ENCODE data around the gene TMEM238. TPM values are rescaled to one million over a fixed set of nuclear protein-coding genes. Genes with fewer than 3 reads are reported as not detected.

Gene TMEM238
- total RNA-seq, 1 donor from 2014 or later = 21.4 TPM

Other genes with a start within 250 kb of the TMEM238 start
- 1.8 and 24.4 TPM in 2 replicates for gene TNNT1, start 235.1 kb downstream of the TMEM238 start, total RNA-seq
- gene TNNI3, start 226.6 kb downstream of the TMEM238 start, total RNA-seq = 0.40 and 0.51 TPM in 2 replicates
- gene DNAAF3, start 217.7 kb downstream of the TMEM238 start, total RNA-seq = 0.51 and 7.0 TPM in 2 replicates
- 0.29 TPM in 1 of 2 replicates, not detected in the other for gene SYT5, start 204.0 kb downstream of the TMEM238 start, total RNA-seq
- gene PTPRH, start 174.8 kb downstream of the TMEM238 start, total RNA-seq = 1.1 and 2.8 TPM in 2 replicates
- gene TMEM86B, start 155.5 kb downstream of the TMEM238 start, total RNA-seq = 2.1 and 2.6 TPM in 2 replicates
- gene PPP6R1, start 125.3 kb downstream of the TMEM238 start, total RNA-seq = 43.8 and 62.5 TPM in 2 replicates
- gene HSPBP1, start 104.2 kb downstream of the TMEM238 start, total RNA-seq = 67.3 and 73.9 TPM in 2 replicates
- 2.0 and 16.1 TPM in 2 replicates for gene BRSK1, start 100.3 kb downstream of the TMEM238 start, total RNA-seq
- gene TMEM150B, start 59.0 kb downstream of the TMEM238 start, total RNA-seq = not detected in 2 replicates
- gene KMT5C, start 44.4 kb downstream of the TMEM238 start, total RNA-seq = 5.1 and 18.5 TPM in 2 replicates
- gene COX6B2, start 29.6 kb downstream of the TMEM238 start, total RNA-seq = 0.23 TPM in 1 of 2 replicates, not detected in the other
- gene GARIN5B, start 21.0 kb downstream of the TMEM238 start, total RNA-seq = not detected in 2 replicates
- 31.0 and 42.8 TPM in 2 replicates for gene IL11, start 13.8 kb downstream of the TMEM238 start, total RNA-seq
- gene TMEM190, start 7.5 kb downstream of the TMEM238 start, total RNA-seq = not detected in 2 replicates
- 412 and 480 TPM in 2 replicates for gene RPL28, start 1.6 kb upstream of the TMEM238 start, total RNA-seq
- gene UBE2S, start 23.5 kb upstream of the TMEM238 start, total RNA-seq = 383 and 458 TPM in 2 replicates
- gene SHISA7, start 59.0 kb upstream of the TMEM238 start, total RNA-seq = 0.17 TPM in 1 of 2 replicates, not detected in the other
- gene ISOC2, start 77.3 kb upstream of the TMEM238 start, total RNA-seq = 58.7 and 71.2 TPM in 2 replicates
- gene C19orf85, start 80.5 kb upstream of the TMEM238 start, total RNA-seq = not detected in 2 replicates
- gene ZNF628, start 92.3 kb upstream of the TMEM238 start, total RNA-seq = 4.2 and 6.2 TPM in 2 replicates
- 29.0 and 29.2 TPM in 2 replicates for gene NAT14, start 100.9 kb upstream of the TMEM238 start, total RNA-seq
- gene SSC5D, start 104.1 kb upstream of the TMEM238 start, total RNA-seq = 0.86 TPM in 1 of 2 replicates, not detected in the other
- 0.58 and 2.9 TPM in 2 replicates for gene SBK2, start 152.8 kb upstream of the TMEM238 start, total RNA-seq
- gene SBK3, start 161.3 kb upstream of the TMEM238 start, total RNA-seq = 0.23 TPM in 1 of 2 replicates, not detected in the other
- 10.0 and 11.4 TPM in 2 replicates for gene ZNF579, start 196.6 kb upstream of the TMEM238 start, total RNA-seq
- gene FIZ1, start 215.2 kb upstream of the TMEM238 start, total RNA-seq = 5.5 and 9.7 TPM in 2 replicates
- 16.4 and 18.0 TPM in 2 replicates for gene ZNF524, start 216.0 kb upstream of the TMEM238 start, total RNA-seq
- gene ZNF865, start 221.4 kb upstream of the TMEM238 start, total RNA-seq = 3.4 and 6.2 TPM in 2 replicates
- gene ZNF784, start 240.3 kb upstream of the TMEM238 start, total RNA-seq = 0.58 and 4.0 TPM in 2 replicates

Data from epithelial cell of proximal tubule (primary cell).